ENCODE data around the gene MAP1B. TPM values are rescaled to one million over a fixed set of nuclear protein-coding genes. Genes with fewer than 3 reads are reported as not detected.

Gene MAP1B
- 748 TPM for total RNA-seq

DNA sequence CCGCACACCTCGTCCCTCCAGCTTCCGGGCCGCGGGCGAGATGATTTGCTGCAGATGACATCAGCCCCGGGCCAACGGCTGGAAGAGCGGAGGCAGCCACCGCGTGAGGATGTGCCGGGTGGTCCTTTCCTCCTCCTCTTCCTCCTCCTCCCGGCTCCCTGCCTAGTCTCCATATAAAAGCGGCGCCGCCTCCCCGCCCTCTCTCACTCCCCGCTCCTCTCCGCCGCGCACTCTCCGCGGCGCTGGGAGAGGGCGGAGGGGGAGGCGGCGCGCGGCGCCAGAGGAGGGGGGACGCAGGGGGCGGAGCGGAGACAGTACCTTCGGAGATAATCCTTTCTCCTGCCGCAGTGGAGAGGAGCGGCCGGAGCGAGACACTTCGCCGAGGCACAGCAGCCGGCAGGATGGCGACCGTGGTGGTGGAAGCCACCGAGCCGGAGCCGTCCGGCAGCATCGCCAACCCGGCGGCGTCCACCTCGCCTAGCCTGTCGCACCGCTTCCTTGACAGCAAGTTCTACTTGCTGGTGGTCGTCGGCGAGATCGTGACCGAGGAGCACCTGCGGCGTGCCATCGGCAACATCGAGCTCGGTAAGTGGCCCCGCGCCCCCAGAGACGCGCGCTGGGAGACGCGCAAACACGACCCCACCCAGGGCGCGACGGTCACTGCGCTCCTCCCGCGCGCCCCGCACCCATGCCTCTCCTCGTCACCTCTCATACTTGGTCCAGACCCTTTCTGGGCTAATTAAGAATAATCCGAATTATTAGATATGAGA lies at the start of gene MAP1B:
Gene MAP1B (plus strand): TSS at position 345 of the 770 bp plus-strand sequence. CDS start 57 bp downstream, at position 402.

Other genes with a start within 250 kb of the MAP1B start
- gene MRPS27, start 212.8 kb downstream of the MAP1B start, total RNA-seq: 56.4 TPM
- 10.1 TPM for gene PTCD2, start 212.9 kb downstream of the MAP1B start, total RNA-seq